Brain microvascular endothelial cell (primary cell): ENCODE results near the gene SPEG.

Experiments used
- DNase-seq: peaks from one replicate; pipeline ENCODE4 v3.0.0-alpha.2; 2020
- H3K27ac ChIP-seq: fragments of 250-450 bp; sonication (Bioruptor Pico); 2 replicates; pipeline ENCODE4 v1.5.1; 2020; ENCODE audit warnings: mild to moderate bottlenecking, moderate library complexity
- H3K27me3 ChIP-seq: fragments of 250-450 bp; sonication (Bioruptor Pico); replicated peaks from 2 replicates; pipeline ENCODE4 v1.5.1; 2020; ENCODE audit warnings: mild to moderate bottlenecking
- H3K36me3 ChIP-seq: fragments of 250-450 bp; sonication (Bioruptor Pico); replicated peaks from 2 replicates; pipeline ENCODE4 v1.5.1; 2020; ENCODE audit warnings: mild to moderate bottlenecking
- H3K4me3 ChIP-seq: 2 replicates; pipeline ENCODE4 v1.5.1; 2011; ENCODE audit warnings: low read depth, mild to moderate bottlenecking, control low read depth, low read length, moderate library complexity
- in situ Hi-C: cut with HindIII; loops from 2 replicates; pipeline ENCODE4 v1.10.0; 2017; ENCODE audit warnings: low sequenced_read_pairs, low pct_ligation_motif_present
- TF ChIP-seq, protein P1 (sequence below): IDR thresholded peaks from 2 replicates; pipeline ENCODE4 v1.5.1; 2011; ENCODE audit warnings: low read depth, mild to moderate bottlenecking, moderate library complexity, low read length, control low read depth, inconsistent platforms; ENCODE audit errors: missing control alignments

Gene SPEG

DNA sequence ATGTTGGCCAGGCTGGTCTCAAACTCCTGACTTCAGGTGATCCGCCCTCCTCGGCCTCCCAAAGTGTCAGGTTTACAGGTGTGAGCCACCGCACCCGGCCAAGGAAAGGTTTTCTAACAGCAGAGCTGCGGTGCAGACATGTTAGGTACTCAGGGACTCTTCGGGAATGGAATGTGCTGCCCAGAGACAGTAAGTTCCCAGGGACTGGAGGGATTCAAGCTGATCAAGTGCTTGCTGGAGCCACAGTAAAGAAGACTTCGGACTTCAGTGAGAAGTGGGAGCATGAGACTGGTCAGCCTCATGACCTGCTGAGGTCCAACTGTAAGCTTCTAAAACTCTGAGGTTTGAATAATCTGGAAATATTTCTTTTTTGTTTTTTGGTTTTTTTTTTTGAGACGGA lies 24.3 kb upstream of the SPEG start:
- Histone ChIP-seq H3K27me3 (no peaks in the 10 kb centered on the region), H3K4me3 (no peak overlapping the region), H3K27ac (no peak overlapping the region), H3K36me3 (no peaks in the 10 kb centered on the region)
- no peak for DNase-seq
- in situ Hi-C loops = no loop called here
- TF ChIP-seq, protein P1, sequence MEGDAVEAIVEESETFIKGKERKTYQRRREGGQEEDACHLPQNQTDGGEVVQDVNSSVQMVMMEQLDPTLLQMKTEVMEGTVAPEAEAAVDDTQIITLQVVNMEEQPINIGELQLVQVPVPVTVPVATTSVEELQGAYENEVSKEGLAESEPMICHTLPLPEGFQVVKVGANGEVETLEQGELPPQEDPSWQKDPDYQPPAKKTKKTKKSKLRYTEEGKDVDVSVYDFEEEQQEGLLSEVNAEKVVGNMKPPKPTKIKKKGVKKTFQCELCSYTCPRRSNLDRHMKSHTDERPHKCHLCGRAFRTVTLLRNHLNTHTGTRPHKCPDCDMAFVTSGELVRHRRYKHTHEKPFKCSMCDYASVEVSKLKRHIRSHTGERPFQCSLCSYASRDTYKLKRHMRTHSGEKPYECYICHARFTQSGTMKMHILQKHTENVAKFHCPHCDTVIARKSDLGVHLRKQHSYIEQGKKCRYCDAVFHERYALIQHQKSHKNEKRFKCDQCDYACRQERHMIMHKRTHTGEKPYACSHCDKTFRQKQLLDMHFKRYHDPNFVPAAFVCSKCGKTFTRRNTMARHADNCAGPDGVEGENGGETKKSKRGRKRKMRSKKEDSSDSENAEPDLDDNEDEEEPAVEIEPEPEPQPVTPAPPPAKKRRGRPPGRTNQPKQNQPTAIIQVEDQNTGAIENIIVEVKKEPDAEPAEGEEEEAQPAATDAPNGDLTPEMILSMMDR = no peak

DNA sequence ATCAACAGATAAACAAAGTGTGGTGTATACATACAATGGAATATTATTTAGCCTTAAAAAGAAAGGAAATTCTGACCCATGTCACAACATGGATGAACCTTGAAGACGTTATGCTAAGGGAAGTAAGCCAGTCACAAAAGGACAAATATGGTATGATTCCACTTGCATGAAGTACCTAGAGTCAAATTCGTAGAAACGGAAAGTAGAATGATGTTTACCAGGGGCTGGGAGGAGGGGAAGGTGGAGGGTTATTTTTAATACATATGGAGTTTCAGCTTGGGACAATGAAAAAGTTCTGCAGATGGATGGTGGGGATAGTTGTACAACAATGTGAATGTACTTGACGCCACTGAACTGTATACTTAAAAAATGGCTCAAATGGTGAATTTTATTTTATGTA lies 19.8 kb upstream of the SPEG start:
- no peak for DNase-seq
- H3K27ac ChIP-seq = no peak overlapping the region
- peaks cover 8% of the 10 kb centered on the region for H3K27me3 ChIP-seq
- TF ChIP-seq, protein P1 = no peak
- in situ Hi-C loops = no loop called here
- H3K36me3 ChIP-seq = no peaks in the 10 kb centered on the region
- H3K4me3 ChIP-seq = no peak overlapping the region

DNA sequence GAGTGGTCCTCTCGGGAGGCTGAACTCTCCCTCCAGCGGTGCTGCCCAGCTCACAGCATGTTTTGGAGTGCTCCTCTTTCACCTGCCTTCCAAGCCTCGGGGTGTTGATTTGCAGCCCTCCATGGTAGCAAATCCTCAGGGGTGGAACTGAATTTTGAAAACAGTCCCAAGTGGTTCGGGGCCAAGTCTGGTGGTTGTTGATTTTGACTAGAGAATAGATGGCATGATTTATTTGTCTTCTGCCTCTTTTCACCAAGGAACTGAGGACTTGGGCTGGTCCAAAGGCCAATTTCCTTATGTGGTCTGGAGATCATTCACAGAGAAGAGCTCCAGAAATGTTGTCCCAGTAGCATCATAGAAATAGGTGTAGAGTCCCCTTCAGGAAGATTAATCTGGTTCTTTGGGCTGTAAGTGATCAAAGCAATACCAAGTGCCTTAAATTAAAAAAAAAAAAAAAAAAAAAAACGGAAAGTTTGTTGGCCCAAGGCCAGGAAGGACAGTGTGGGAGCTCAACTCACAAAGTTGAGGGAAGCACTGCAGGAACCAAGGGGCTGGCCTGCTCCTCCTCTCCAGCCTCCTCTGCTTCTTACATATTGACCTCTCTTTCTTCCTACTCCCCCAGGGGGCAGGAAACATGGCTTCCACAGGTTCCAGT lies 18.9 kb upstream of the SPEG start:
- Histone ChIP-seq H3K27me3 (peaks cover 8% of the 10 kb centered on the region), H3K27ac (no peak overlapping the region), H3K4me3 (no peak overlapping the region), H3K36me3 (no peaks in the 10 kb centered on the region)
- TF ChIP-seq, protein P1 = no peak
- in situ Hi-C loops = no loop called here
- DNase-seq = no peak

DNA sequence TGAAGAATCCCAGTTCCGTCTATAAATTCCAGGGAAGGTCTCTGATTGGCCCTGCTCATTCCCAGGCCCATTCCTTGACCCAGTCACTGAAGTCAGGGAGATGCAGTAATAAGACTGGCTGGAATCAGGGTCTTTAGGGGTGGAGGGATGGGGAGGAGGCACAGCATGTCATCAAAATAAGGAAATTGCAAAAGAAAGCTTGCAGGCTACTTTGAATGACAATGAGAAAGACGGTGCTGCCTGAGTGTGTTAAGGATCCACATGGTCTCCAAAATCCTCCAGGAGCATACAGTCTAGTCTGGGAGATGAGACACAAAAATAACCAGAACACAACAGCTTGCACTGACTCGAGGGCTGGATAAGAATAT lies 18.4 kb upstream of the SPEG start:
- no peak overlapping the region for H3K4me3 ChIP-seq
- no peak overlapping the region for H3K27ac ChIP-seq
- H3K27me3 ChIP-seq = peaks cover 8% of the 10 kb centered on the region
- no peaks in the 10 kb centered on the region for H3K36me3 ChIP-seq
- DNase-seq = no peak
- in situ Hi-C loops = no loop called here
- TF ChIP-seq, protein P1 = no peak

DNA sequence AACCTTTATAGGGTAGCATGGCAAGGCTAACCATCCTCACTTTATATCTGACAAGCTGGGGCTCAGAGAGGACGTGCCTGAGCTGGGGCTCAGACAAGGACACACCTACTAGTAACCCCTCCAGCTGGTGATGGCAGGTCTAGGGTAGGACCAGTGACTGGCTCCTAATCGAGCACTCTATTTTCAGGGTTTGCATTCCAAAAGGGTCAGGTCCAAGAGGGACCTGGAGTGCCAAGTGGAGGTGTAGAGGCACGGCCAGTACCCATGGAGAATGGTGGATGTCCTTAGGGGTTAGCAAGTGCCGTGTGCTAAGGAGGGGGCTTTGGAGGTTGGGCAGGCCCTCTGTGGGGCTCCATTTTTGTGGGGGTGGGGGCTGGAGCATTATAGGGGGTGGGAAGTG lies 17.7 kb upstream of the SPEG start:
- no peak for DNase-seq
- in situ Hi-C loops = no loop called here
- no peak overlapping the region for H3K4me3 ChIP-seq
- H3K27ac ChIP-seq = no peak overlapping the region
- H3K27me3 ChIP-seq = peaks cover 8% of the 10 kb centered on the region
- TF ChIP-seq, protein P1 = no peak
- no peaks in the 10 kb centered on the region for H3K36me3 ChIP-seq

DNA sequence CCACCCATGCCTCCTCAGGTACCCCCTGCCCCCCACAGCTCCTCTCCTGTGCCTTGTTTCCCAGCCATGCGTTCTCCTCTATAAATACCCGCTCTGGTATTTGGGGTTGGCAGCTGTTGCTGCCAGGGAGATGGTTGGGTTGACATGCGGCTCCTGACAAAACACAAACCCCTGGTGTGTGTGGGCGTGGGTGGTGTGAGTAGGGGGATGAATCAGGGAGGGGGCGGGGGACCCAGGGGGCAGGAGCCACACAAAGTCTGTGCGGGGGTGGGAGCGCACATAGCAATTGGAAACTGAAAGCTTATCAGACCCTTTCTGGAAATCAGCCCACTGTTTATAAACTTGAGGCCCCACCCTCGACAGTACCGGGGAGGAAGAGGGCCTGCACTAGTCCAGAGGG lies 17.3 kb upstream of the SPEG start:
- H3K4me3 ChIP-seq = no peak overlapping the region
- no peak overlapping the region for H3K27ac ChIP-seq
- no peaks in the 10 kb centered on the region for H3K36me3 ChIP-seq
- TF ChIP-seq, protein P1 = no peak
- H3K27me3 ChIP-seq = peaks cover 8% of the 10 kb centered on the region
- DNase-seq = no peak
- in situ Hi-C loops = no loop called here
